ENCODE data around the gene ADARB1.

The ADARB1 gene

GRCh38 chr21:45054227-45054926 lies 20.0 kb upstream of the ADARB1 start:
- H3K4me2 ChIP-seq (ENCODE audit: low read length), result no peak overlapping the region
- H3K9me3 ChIP-seq (ENCODE audit: low read length), result no peaks in the 10 kb centered on the region
- H3K36me3 ChIP-seq (ENCODE audit: insufficient read depth, low read length), result no peaks in the 10 kb centered on the region
- no peak overlapping the region for H2AFZ ChIP-seq (ENCODE audit: low read length)
- no peaks in the 10 kb centered on the region for H3K9me2 ChIP-seq (ENCODE audit: low read depth, low read length)
- no peaks in the 10 kb centered on the region for H3F3A ChIP-seq (ENCODE audit: insufficient read depth, low read length)
- no peaks in the 10 kb centered on the region for H3K4me1 ChIP-seq (ENCODE audit: insufficient read depth, low read length, severe bottlenecking)
- no peak overlapping the region for H3K9ac ChIP-seq (ENCODE audit: low read length)
- TF ChIP-seq EZH2 (IDR thresholded peaks at IDR 0.05; ENCODE audit: borderline replicate concordance, low read length) (no peak), CTCF (IDR thresholded peaks at IDR 0.05; ENCODE audit: low read length) (no peak)
- no peak overlapping the region for H3K4me3 ChIP-seq (ENCODE audit: low read depth, low read length, poor library complexity, severe bottlenecking)
- no peak overlapping the region for H3K27ac ChIP-seq (ENCODE audit: low read depth, low read length, poor library complexity, severe bottlenecking)
- no peaks in the 10 kb centered on the region; the same call in 1 of the 2 replicates for H3K27me3 ChIP-seq (ENCODE audit: insufficient read depth, low read length)
- H4K20me1 ChIP-seq (ENCODE audit: insufficient read depth, low read length), result no peaks in the 10 kb centered on the region
- no peaks in the 10 kb centered on the region for H3K79me2 ChIP-seq (ENCODE audit: insufficient read depth, low read length)

- no peak overlapping the region for H2AFZ ChIP-seq (ENCODE audit: low read length)
- no peak overlapping the region for H3K9ac ChIP-seq (ENCODE audit: low read length)
- H3K9me2 ChIP-seq (ENCODE audit: low read depth, low read length), result no peaks in the 10 kb centered on the region
- H3K9me3 ChIP-seq (ENCODE audit: low read length), result no peaks in the 10 kb centered on the region
- H3K4me2 ChIP-seq (ENCODE audit: low read length), result no peak overlapping the region
- H3K27me3 ChIP-seq (ENCODE audit: insufficient read depth, low read length), result no peaks in the 10 kb centered on the region; the same call in 1 of the 2 replicates
- H3K36me3 ChIP-seq (ENCODE audit: insufficient read depth, low read length), result no peaks in the 10 kb centered on the region
- H4K20me1 ChIP-seq (ENCODE audit: insufficient read depth, low read length), result no peaks in the 10 kb centered on the region
- no peak for TF ChIP-seq EZH2 (IDR thresholded peaks at IDR 0.05; ENCODE audit: borderline replicate concordance, low read length)
- H3K4me3 ChIP-seq (ENCODE audit: low read depth, low read length, poor library complexity, severe bottlenecking), result no peak overlapping the region
- no peaks in the 10 kb centered on the region for H3K4me1 ChIP-seq (ENCODE audit: insufficient read depth, low read length, severe bottlenecking)
- H3K79me2 ChIP-seq (ENCODE audit: insufficient read depth, low read length), result no peaks in the 10 kb centered on the region
- no peak overlapping the region for H3K27ac ChIP-seq (ENCODE audit: low read depth, low read length, poor library complexity, severe bottlenecking)
- no peaks in the 10 kb centered on the region for H3F3A ChIP-seq (ENCODE audit: insufficient read depth, low read length)
These were observed 19.3 kb upstream of the ADARB1 start for GRCh38 chr21:45054927-45055612.

GRCh38 chr21:45055861-45056260 lies 18.5 kb upstream of the ADARB1 start:
- no peaks in the 10 kb centered on the region for H3K4me1 ChIP-seq (ENCODE audit: insufficient read depth, low read length, severe bottlenecking)
- no peak overlapping the region for H2AFZ ChIP-seq (ENCODE audit: low read length)
- no peaks in the 10 kb centered on the region for H3K27me3 ChIP-seq (ENCODE audit: insufficient read depth, low read length)
- no peak overlapping the region for H3K27ac ChIP-seq (ENCODE audit: low read depth, low read length, poor library complexity, severe bottlenecking)
- TF ChIP-seq EZH2 (IDR thresholded peaks at IDR 0.05; ENCODE audit: borderline replicate concordance, low read length), result no peak
- no peak for TF ChIP-seq CTCF (IDR thresholded peaks at IDR 0.05; ENCODE audit: low read length)
- H4K20me1 ChIP-seq (ENCODE audit: insufficient read depth, low read length), result no peaks in the 10 kb centered on the region
- H3K4me2 ChIP-seq (ENCODE audit: low read length), result no peak overlapping the region
- no peaks in the 10 kb centered on the region for H3K79me2 ChIP-seq (ENCODE audit: insufficient read depth, low read length)
- H3K9me3 ChIP-seq (ENCODE audit: low read length), result no peaks in the 10 kb centered on the region
- H3K36me3 ChIP-seq (ENCODE audit: insufficient read depth, low read length), result no peaks in the 10 kb centered on the region
- H3F3A ChIP-seq (ENCODE audit: insufficient read depth, low read length), result no peaks in the 10 kb centered on the region
- no peak overlapping the region for H3K9ac ChIP-seq (ENCODE audit: low read length)
- H3K9me2 ChIP-seq (ENCODE audit: low read depth, low read length), result no peaks in the 10 kb centered on the region
- H3K4me3 ChIP-seq (ENCODE audit: low read depth, low read length, poor library complexity, severe bottlenecking), result no peak overlapping the region

Data from OCI-LY1 (cell line).